PC-3 (cell line): Measurements from ENCODE around the gene PPCS.

Source experiments
- EZH2 ChIP-seq: fragments of 300-600 bp; sonication (generic); IDR thresholded peaks from one replicate; pipeline ENCODE4 v1.6.1; 2017; ENCODE audit warnings: antibody characterized with exemption, mild to moderate bottlenecking, low read length; ENCODE audit not compliant: unreplicated experiment
- EZH2phosphoT487 ChIP-seq: fragments of 300-600 bp; sonication (generic); IDR thresholded peaks from 2 replicates; pipeline ENCODE4 v1.6.1; 2018; ENCODE audit warnings: mild to moderate bottlenecking, antibody characterized with exemption, low read length, borderline replicate concordance
- TF ChIP-seq, protein P1 (sequence below): fragments of 300-600 bp; sonication (generic); conservative IDR thresholded peaks from 2 replicates; pipeline ENCODE4 v1.5.1; 2017; ENCODE audit warnings: antibody characterized with exemption, low read depth, mild to moderate bottlenecking, low read length

DNA sequence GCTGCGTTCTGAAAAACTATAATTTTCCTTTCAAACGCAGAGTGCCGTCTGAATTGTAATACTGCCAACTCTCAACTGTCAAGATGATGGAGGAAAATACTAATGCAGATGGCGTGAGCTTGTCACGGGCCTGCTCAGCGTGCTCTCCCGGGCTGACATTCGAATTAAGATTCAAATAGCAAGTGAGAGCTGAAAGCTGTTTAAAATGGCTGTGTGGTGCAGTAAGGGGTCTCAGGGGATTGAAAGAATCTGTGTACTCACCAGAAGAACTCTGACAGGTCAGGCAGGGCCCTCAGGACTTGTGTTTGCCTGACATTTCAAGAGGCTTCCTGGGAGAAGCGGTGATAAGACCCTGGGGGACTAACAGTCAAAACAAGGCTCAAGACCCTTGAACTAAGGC is 33.6 kb upstream of the PPCS start:
- TF ChIP-seq, protein P1, sequence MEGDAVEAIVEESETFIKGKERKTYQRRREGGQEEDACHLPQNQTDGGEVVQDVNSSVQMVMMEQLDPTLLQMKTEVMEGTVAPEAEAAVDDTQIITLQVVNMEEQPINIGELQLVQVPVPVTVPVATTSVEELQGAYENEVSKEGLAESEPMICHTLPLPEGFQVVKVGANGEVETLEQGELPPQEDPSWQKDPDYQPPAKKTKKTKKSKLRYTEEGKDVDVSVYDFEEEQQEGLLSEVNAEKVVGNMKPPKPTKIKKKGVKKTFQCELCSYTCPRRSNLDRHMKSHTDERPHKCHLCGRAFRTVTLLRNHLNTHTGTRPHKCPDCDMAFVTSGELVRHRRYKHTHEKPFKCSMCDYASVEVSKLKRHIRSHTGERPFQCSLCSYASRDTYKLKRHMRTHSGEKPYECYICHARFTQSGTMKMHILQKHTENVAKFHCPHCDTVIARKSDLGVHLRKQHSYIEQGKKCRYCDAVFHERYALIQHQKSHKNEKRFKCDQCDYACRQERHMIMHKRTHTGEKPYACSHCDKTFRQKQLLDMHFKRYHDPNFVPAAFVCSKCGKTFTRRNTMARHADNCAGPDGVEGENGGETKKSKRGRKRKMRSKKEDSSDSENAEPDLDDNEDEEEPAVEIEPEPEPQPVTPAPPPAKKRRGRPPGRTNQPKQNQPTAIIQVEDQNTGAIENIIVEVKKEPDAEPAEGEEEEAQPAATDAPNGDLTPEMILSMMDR, result no peak
- TF ChIP-seq EZH2phosphoT487 (no peak), EZH2 (no peak)
